WTC11 (cell line): ENCODE data around the gene PCID2. TPM values are rescaled to one million over a fixed set of nuclear protein-coding genes. Genes with fewer than 3 reads are reported as not detected.

Experiments
- ATAC-seq: fragments of 200-7000 bp; cut with Tn5 transposase; 2 replicates; pipeline ENCODE4 v1.10.0; 2021; ENCODE audit warnings: mild to moderate bottlenecking, moderate library complexity
- CTCF ChIA-PET: fragments of 300-600 bp; sonication (Branson Sonifier 250); formaldehyde crosslinking; loops from one replicate; lab custom pipeline; 2021; ENCODE audit warnings: antibody characterized with exemption; lab: Charles Lee
- POLR2A ChIA-PET: fragments of 350-600 bp; sonication (Branson Sonifier 250); formaldehyde crosslinking; loops from one replicate; lab custom pipeline; 2021; ENCODE audit warnings: antibody characterized with exemption; lab: Charles Lee
- DNase-seq: peaks from one replicate; pipeline ENCODE4 v3.0.0; 2021; ENCODE audit warnings: low spot score
- H3K27ac Mint-ChIP-seq: 2 replicates; pipeline ENCODE4 v1.8.0; 2021; ENCODE audit warnings: mixed read lengths
- H3K27me3 Mint-ChIP-seq: 2 replicates; pipeline ENCODE4 v1.8.0; 2021; ENCODE audit warnings: low read depth, mild to moderate bottlenecking, moderate library complexity, mixed read lengths
- H3K36me3 Mint-ChIP-seq: 2 replicates; pipeline ENCODE4 v1.8.0; 2021; ENCODE audit warnings: mixed read lengths
- H3K4me1 Mint-ChIP-seq: 2 replicates; pipeline ENCODE4 v1.8.0; 2022; ENCODE audit warnings: mixed read lengths
- H3K4me3 Mint-ChIP-seq: 2 replicates; pipeline ENCODE4 v1.8.0; 2021; ENCODE audit warnings: mild to moderate bottlenecking, moderate library complexity, mixed read lengths
- H3K9me3 Mint-ChIP-seq: 2 replicates; pipeline ENCODE4 v1.8.0; 2021; ENCODE audit warnings: mixed read lengths
- CDX4 ChIP-seq: fragments of 250-450 bp; sonication (Bioruptor Pico); IDR thresholded peaks from 2 replicates; pipeline ENCODE4 v1.9.0; 2021; ENCODE audit warnings: moderate library complexity, mild to moderate bottlenecking, inconsistent platforms, borderline replicate concordance
- CREB1 ChIP-seq: sonication (generic); formaldehyde crosslinking; IDR thresholded peaks from 2 replicates; pipeline ENCODE4 v1.8.0; 2023; ENCODE audit warnings: mild to moderate bottlenecking, missing genetic modification reagents
- CREM ChIP-seq: sonication (generic); formaldehyde crosslinking; IDR thresholded peaks from 2 replicates; pipeline ENCODE4 v1.8.1; 2022; ENCODE audit warnings: mild to moderate bottlenecking, missing genetic modification reagents, moderate library complexity
- E2F1 ChIP-seq: sonication (generic); formaldehyde crosslinking; IDR thresholded peaks from 2 replicates; pipeline ENCODE4 v1.8.0; 2022; ENCODE audit warnings: mild to moderate bottlenecking, missing genetic modification reagents
- E2F4 ChIP-seq: sonication (generic); formaldehyde crosslinking; IDR thresholded peaks from 2 replicates; pipeline ENCODE4 v1.8.1; 2022; ENCODE audit warnings: low read depth, mild to moderate bottlenecking, moderate library complexity, missing genetic modification reagents, borderline replicate concordance
- E2F5 ChIP-seq: sonication (generic); formaldehyde crosslinking; IDR thresholded peaks from 2 replicates; pipeline ENCODE4 v1.8.1; 2022; ENCODE audit warnings: mild to moderate bottlenecking, moderate library complexity, missing genetic modification reagents
- FOXK1 ChIP-seq: sonication (generic); formaldehyde crosslinking; IDR thresholded peaks from 2 replicates; pipeline ENCODE4 v1.8.0; 2022; ENCODE audit warnings: mild to moderate bottlenecking, moderate library complexity, missing genetic modification reagents
- HMGXB4 ChIP-seq: sonication (generic); formaldehyde crosslinking; IDR thresholded peaks from 2 replicates; pipeline ENCODE4 v1.8.1; 2023; ENCODE audit warnings: mild to moderate bottlenecking, moderate library complexity, missing genetic modification reagents
- JAZF1 ChIP-seq: fragments of 250-450 bp; sonication (Bioruptor Pico); IDR thresholded peaks from 2 replicates; pipeline ENCODE4 v1.9.0; 2021; ENCODE audit warnings: moderate library complexity, mild to moderate bottlenecking, inconsistent platforms
- NR3C1 ChIP-seq: sonication (generic); formaldehyde crosslinking; conservative IDR thresholded peaks from 2 replicates; pipeline ENCODE4 v1.8.1; 2023; ENCODE audit warnings: low read depth, mild to moderate bottlenecking, missing genetic modification reagents
- SMAD4 ChIP-seq: sonication (generic); formaldehyde crosslinking; IDR thresholded peaks from 2 replicates; pipeline ENCODE4 v1.8.0; 2022; ENCODE audit warnings: mild to moderate bottlenecking, missing genetic modification reagents
- STAT6 ChIP-seq: sonication (generic); formaldehyde crosslinking; conservative IDR thresholded peaks from 2 replicates; pipeline ENCODE4 v1.8.1; 2023; ENCODE audit warnings: mild to moderate bottlenecking, low read depth, missing genetic modification reagents, moderate library complexity
- ZNF121 ChIP-seq: sonication (generic); formaldehyde crosslinking; IDR thresholded peaks from 2 replicates; pipeline ENCODE4 v1.8.0; 2023; ENCODE audit warnings: missing genetic modification reagents
- ZNF138 ChIP-seq: sonication (generic); formaldehyde crosslinking; conservative IDR thresholded peaks from 2 replicates; pipeline ENCODE4 v1.8.1; 2022; ENCODE audit warnings: mild to moderate bottlenecking, moderate library complexity, missing genetic modification reagents
- ZNF232 ChIP-seq: sonication (generic); formaldehyde crosslinking; IDR thresholded peaks from 2 replicates; pipeline ENCODE4 v1.8.0; 2022; ENCODE audit warnings: mild to moderate bottlenecking, missing genetic modification reagents
- ZNF671 ChIP-seq: fragments of 250-450 bp; sonication (Bioruptor Pico); IDR thresholded peaks from 2 replicates; pipeline ENCODE4 v1.8.0; 2021; ENCODE audit warnings: mild to moderate bottlenecking
- total RNA-seq: library from RNA; stranded (reverse); gene quantifications from 3 replicates; pipeline ENCODE4 v1.2.3, GENCODE V29; 2021

PCID2 gene
- total RNA-seq, 1 experiment from 2014 or later: 69.4 TPM

- no peak overlapping the region for H3K4me3 Mint-ChIP-seq
- DNase-seq: no peak
- no peak for TF ChIP-seq ZNF121 (CRISPR knock-in tag)
- no peak for TF ChIP-seq CREB1
- no peak for TF ChIP-seq STAT6 (CRISPR knock-in tag)
- TF ChIP-seq CREM (CRISPR knock-in tag): no peak
- TF ChIP-seq E2F1 (CRISPR knock-in tag): no peak
- no peak for TF ChIP-seq JAZF1
- TF ChIP-seq CDX4 (CRISPR knock-in tag): no peak
- TF ChIP-seq SMAD4 (CRISPR knock-in tag): no peak
- TF ChIP-seq E2F5 (CRISPR knock-in tag): no peak
- TF ChIP-seq NR3C1 (CRISPR knock-in tag): no peak
- no peak for TF ChIP-seq HMGXB4 (CRISPR knock-in tag)
- TF ChIP-seq ZNF232 (CRISPR knock-in tag): no peak
- no peak for TF ChIP-seq ZNF671 (CRISPR knock-in tag)
- no peak for TF ChIP-seq ZNF138 (CRISPR knock-in tag)
- no peak for TF ChIP-seq FOXK1 (CRISPR knock-in tag)
- no peak for TF ChIP-seq E2F4
- H3K36me3 Mint-ChIP-seq: no peaks in the 10 kb centered on the region
- H3K27me3 Mint-ChIP-seq: no peaks in the 10 kb centered on the region
- ChIA-PET POLR2A (no interaction called here), CTCF (interaction anchor here (1.0 to 1.1 kb wide), 2 partner anchors 8 to 106 kb away, joined by 3 to 4 read pairs; no protein-coding TSS in a partner anchor)
- no peak overlapping the region for H3K27ac Mint-ChIP-seq
- peaks cover 4% of the 10 kb centered on the region; the same call in 1 of the 2 replicates for H3K9me3 Mint-ChIP-seq
- H3K4me1 Mint-ChIP-seq: peaks cover 11% of the 10 kb centered on the region
- no peak for ATAC-seq
Measured at GRCh38 chr13:113135281-113135760, 73.1 kb downstream of the PCID2 start.
